Upper lobe of right lung (tissue), 1 donor: ENCODE results near the gene S1PR3. TPM values are rescaled to one million over a fixed set of nuclear protein-coding genes. Genes with fewer than 3 reads are reported as not detected.

Source experiments
- ATAC-seq: fragments of 200-7000 bp; cut with Tn5 transposase; one replicate; pipeline ENCODE4 v1.9.1; 2020; ENCODE audit warnings: mild to moderate bottlenecking, moderate library complexity
- DNase-seq: peaks from one replicate; pipeline ENCODE4 v3.0.0-alpha.2; 2020
- H3K27ac ChIP-seq: fragments of 200-600 bp; one replicate; pipeline ENCODE4 v1.8.0; 2022
- H3K27me3 ChIP-seq: fragments of 200-600 bp; one replicate; pipeline ENCODE4 v1.8.0; 2022; ENCODE audit warnings: mild to moderate bottlenecking
- H3K36me3 ChIP-seq: fragments of 200-600 bp; one replicate; pipeline ENCODE4 v1.8.0; 2022
- H3K4me1 ChIP-seq: fragments of 200-600 bp; one replicate; pipeline ENCODE4 v1.8.0; 2022
- H3K4me3 ChIP-seq: fragments of 200-600 bp; one replicate; pipeline ENCODE4 v1.8.0; 2022; ENCODE audit warnings: mild to moderate bottlenecking
- H3K9me3 ChIP-seq: fragments of 200-600 bp; one replicate; pipeline ENCODE4 v1.8.0; 2022
- intact Hi-C: fragments of 100-400 bp; cut with DNase I; formaldehyde crosslinking; loops from one replicate; pipeline ENCODE4 v1.11.0; 2022
- total RNA-seq: library from RNA; stranded (reverse); fragmentation: NEBNext Ultra II Directional; extraction: Animal tissue kit (Norgen Biotek cat#: 25700); gene quantifications from one replicate; pipeline ENCODE4 v1.2.1, GENCODE V29; 2021
- TF ChIP-seq, protein P1 (sequence below): fragments of 200-600 bp; IDR thresholded peaks from one replicate; pipeline ENCODE4 v1.8.0; 2022; ENCODE audit warnings: antibody characterized with exemption
- donor health status: DM: no; HTN: yes; CAD: no; lungs with severe emphysema.

S1PR3 gene
- total RNA-seq, 1 donor from 2014 or later = 10.2 TPM

DNA sequence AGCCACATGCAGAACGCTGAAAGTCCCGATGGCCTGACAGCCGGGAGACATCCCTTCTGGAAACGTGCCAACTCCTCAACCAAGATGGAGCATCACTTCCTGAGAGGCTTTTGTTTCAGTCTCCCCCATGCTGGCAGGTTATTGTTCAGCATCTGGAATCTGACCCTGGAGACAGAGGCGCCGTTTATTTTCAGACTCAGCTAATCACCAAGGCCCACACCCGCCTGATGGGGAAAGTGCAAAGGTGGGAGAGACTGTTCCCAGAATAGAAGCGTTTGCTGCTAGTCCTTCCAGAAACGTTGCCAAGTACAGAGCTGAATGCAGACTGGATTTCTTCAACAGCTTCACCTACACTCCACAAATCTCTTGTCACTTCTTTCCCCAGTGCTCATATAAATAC lies 41.8 kb upstream of the S1PR3 start:
- no peaks in the 10 kb centered on the region for H3K36me3 ChIP-seq
- intact Hi-C loops = no loop called here
- DNase-seq (no peak), ATAC-seq (no peak)
- H3K9me3 ChIP-seq = no peaks in the 10 kb centered on the region
- no peak overlapping the region for H3K27ac ChIP-seq
- H3K4me1 ChIP-seq = peaks cover 6% of the 10 kb centered on the region
- H3K27me3 ChIP-seq = no peaks in the 10 kb centered on the region
- TF ChIP-seq, protein P1, sequence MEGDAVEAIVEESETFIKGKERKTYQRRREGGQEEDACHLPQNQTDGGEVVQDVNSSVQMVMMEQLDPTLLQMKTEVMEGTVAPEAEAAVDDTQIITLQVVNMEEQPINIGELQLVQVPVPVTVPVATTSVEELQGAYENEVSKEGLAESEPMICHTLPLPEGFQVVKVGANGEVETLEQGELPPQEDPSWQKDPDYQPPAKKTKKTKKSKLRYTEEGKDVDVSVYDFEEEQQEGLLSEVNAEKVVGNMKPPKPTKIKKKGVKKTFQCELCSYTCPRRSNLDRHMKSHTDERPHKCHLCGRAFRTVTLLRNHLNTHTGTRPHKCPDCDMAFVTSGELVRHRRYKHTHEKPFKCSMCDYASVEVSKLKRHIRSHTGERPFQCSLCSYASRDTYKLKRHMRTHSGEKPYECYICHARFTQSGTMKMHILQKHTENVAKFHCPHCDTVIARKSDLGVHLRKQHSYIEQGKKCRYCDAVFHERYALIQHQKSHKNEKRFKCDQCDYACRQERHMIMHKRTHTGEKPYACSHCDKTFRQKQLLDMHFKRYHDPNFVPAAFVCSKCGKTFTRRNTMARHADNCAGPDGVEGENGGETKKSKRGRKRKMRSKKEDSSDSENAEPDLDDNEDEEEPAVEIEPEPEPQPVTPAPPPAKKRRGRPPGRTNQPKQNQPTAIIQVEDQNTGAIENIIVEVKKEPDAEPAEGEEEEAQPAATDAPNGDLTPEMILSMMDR = no peak
- H3K4me3 ChIP-seq = no peak overlapping the region

DNA sequence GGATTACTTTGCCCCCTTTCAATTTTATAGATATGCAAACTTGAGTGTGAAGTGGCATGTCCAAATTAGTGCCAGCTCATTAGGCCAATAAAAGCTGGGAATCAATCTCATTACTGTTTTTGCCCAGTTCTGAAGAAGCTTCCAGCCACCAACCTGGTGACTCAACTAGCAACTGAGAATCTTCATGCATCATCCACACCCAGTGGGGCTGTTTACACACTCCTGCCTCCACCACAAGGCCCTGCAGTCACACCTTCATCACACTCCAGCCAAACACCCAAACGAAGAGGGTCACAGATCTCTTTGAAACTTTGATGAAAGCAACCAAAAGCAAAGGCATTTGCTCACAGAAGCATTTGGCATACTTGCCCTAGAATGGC lies 41.3 kb upstream of the S1PR3 start:
- intact Hi-C loops = no loop called here
- H3K27ac ChIP-seq = no peak overlapping the region
- DNase-seq = no peak
- H3K36me3 ChIP-seq = no peaks in the 10 kb centered on the region
- no peak for ATAC-seq
- H3K9me3 ChIP-seq = no peaks in the 10 kb centered on the region
- H3K4me3 ChIP-seq = no peak overlapping the region
- TF ChIP-seq, protein P1 = no peak
- H3K27me3 ChIP-seq = no peaks in the 10 kb centered on the region
- peaks cover 6% of the 10 kb centered on the region for H3K4me1 ChIP-seq

DNA sequence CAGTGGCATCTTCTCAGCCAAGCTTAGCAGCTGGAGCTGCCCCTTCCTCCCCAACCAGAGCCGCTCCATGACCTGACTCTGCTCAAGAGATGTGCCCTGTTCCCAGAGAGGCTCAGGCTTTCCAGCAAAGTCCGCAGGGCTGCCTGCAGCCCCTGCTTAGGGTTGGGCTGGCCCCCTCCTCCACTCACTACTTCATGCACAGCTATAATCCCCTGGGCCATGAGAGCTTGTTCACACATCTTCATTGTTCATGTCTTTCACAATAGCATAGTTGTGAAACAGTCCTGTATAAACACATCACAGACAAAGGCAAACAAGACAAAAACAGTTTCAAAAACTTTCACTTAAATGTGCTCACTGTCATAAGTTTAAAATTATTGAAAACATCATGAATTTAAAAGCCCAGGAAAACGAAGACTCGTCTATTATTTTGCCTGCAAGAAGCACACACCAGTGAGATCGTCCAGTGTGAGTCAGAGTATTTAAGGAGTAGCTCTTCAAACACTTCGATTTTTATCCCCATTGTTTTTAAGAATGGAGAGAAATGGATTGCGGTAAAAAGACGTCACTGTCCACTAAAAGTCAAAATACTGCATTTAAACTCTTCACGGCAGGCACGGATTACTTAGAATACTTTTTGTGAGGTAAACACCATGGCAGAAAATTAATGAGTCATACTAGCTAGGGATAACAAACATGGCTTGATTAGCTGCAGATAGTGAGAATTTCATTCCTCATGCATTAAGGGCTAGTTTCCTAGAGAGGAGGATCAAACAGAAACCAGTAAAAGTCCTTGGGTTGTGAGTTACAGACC lies 40.7 kb upstream of the S1PR3 start:
- intact Hi-C loops = no loop called here
- H3K4me3 ChIP-seq = no peak overlapping the region
- ATAC-seq (peak; percentile 12), DNase-seq (no peak)
- H3K9me3 ChIP-seq = no peaks in the 10 kb centered on the region
- peaks cover 6% of the 10 kb centered on the region for H3K4me1 ChIP-seq
- TF ChIP-seq, protein P1 = no peak
- H3K27me3 ChIP-seq = no peaks in the 10 kb centered on the region
- no peaks in the 10 kb centered on the region for H3K36me3 ChIP-seq
- H3K27ac ChIP-seq = no peak overlapping the region

DNA sequence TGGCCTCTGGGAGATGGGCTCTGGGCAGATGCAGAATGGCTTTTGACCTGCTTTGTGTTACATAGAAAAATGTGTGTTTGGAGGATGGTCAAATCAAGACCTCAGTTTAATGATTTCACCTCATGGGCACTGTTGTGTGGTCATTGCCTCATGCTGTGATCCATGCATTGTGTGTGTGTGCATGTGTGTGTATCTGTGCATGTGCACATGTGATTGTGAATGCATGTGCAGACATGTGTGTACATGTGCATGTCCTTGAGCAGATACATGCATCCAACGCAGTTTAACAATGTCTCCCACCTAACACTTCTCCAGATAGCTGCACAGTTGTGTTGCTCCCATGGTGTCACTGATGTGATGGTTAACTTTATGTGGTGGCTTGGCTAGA lies 40.1 kb upstream of the S1PR3 start:
- intact Hi-C loops = no loop called here

DNA sequence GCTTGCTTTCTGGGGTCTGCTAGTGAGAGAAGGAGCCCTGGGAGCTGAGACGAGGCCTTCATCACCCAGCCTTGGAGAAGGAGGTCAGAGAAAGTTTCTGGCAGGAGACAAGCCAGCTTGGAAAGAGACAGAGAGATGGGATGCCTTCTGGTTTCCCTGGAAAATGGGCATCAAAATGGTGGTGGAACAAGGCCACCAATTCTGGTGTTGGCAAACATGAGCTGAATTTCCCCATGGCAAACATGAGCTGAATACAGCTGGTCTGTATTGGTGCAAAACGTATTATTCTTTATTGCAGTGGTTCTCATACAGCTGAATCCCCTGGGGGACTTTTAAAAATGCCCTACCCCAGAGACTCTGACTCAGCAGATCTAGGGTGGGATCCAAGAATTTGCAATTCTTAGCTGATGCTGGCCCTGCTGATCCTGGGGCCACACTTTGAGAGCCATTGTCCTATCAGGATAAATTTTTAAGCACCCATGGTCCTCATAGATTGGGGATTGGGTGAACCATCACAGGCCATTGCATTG lies 39.1 kb upstream of the S1PR3 start:
- no peak overlapping the region for H3K27ac ChIP-seq
- ATAC-seq = no peak
- H3K4me1 ChIP-seq = peaks cover 6% of the 10 kb centered on the region
- no peaks in the 10 kb centered on the region for H3K9me3 ChIP-seq
- H3K4me3 ChIP-seq = no peak overlapping the region
- intact Hi-C loops = no loop called here
- no peaks in the 10 kb centered on the region for H3K27me3 ChIP-seq
- H3K36me3 ChIP-seq = no peaks in the 10 kb centered on the region
- no peak for DNase-seq
- TF ChIP-seq, protein P1 = no peak

More for the DNA sequence above, 40.1 kb upstream of the S1PR3 start:
- Histone ChIP-seq H3K27ac (no peak overlapping the region), H3K4me3 (no peak overlapping the region), H3K27me3 (no peaks in the 10 kb centered on the region), H3K36me3 (no peaks in the 10 kb centered on the region), H3K9me3 (no peaks in the 10 kb centered on the region), H3K4me1 (peaks cover 6% of the 10 kb centered on the region)
- DNase-seq (no peak), ATAC-seq (no peak)
- TF ChIP-seq, protein P1 = no peak
